Measurements from ENCODE around the gene TMA7.

- TF ChIP-seq CTCF (IDR thresholded peaks at IDR 0.05) (no peak), POLR2A (IDR thresholded peaks at IDR 0.05) (no peak), POLR2AphosphoS5 (IDR thresholded peaks at IDR 0.05) (no peak), EP300 (IDR thresholded peaks at IDR 0.05) (no peak)
Observed at GRCh38 chr3:48418651-48419050, 21.4 kb upstream of the TMA7 start.

All from sigmoid colon (tissue), 4 donors.